ENCODE data around the gene LHFPL5.

DNA sequence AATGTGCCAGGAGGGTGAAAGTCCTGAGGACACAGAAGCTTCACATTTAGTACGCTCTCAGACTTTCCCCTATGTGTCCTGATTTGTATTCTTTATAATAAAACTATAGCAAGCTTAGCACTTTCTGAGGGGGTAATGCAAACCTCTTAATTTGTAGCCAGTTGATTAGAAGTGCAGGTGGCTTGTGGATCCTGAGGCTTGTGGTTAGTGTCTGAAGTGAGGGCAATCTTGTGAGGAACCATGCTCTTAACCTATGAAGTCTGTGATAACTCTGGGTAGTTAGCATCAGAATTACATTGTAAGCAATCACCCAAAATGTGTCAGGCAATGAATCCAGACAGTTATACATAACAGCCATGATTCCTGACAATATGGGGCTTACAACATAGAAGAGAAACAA lies 51.1 kb downstream of the LHFPL5 start:
- TF ChIP-seq CTCF (IDR thresholded peaks at IDR 0.05) (no peak), ZFX (IDR thresholded peaks at IDR 0.05; ENCODE audit: borderline replicate concordance) (no peak)

Data from 22Rv1 (cell line).